ENCODE data around the gene SLC6A7.
"Not testable (repeated sequence)": the region's sequence is repeated elsewhere in the genome, so short reads cannot be mapped to it uniquely, and the experiment has no call there.

SLC6A7 gene

GRCh38 chr5:150211156-150212030 is 21.5 kb downstream of the SLC6A7 start:
- H3K4me3 ChIP-seq (ENCODE audit: low read depth, low read length), result no peak overlapping the region
- DNase-seq (ENCODE audit: low read depth), result no peak

- DNase-seq (ENCODE audit: low read depth), result peak; percentile 76
- no peak overlapping the region for H3K4me3 ChIP-seq (ENCODE audit: low read depth, low read length)
Measured at GRCh38 chr5:150213530-150213929, 23.7 kb downstream of the SLC6A7 start.

- DNase-seq (ENCODE audit: low read depth), result peak; percentile 50
- H3K4me3 ChIP-seq (ENCODE audit: low read depth, low read length), result no peak overlapping the region
Measured at GRCh38 chr5:150214289-150214688, 24.4 kb downstream of the SLC6A7 start.

- H3K4me3 ChIP-seq (ENCODE audit: low read depth, low read length), result no peak overlapping the region
- no peak for DNase-seq (ENCODE audit: low read depth)
Measured at GRCh38 chr5:150215979-150216944, 26.4 kb downstream of the SLC6A7 start.

- DNase-seq (ENCODE audit: low read depth), result no peak
- no peak overlapping the region for H3K4me3 ChIP-seq (ENCODE audit: low read depth, low read length)
Measured at GRCh38 chr5:150217038-150217437, 27.2 kb downstream of the SLC6A7 start.

GRCh38 chr5:150217873-150218692 is 28.2 kb downstream of the SLC6A7 start:
- DNase-seq (ENCODE audit: low read depth), result peak; percentile 43
- no peak overlapping the region for H3K4me3 ChIP-seq (ENCODE audit: low read depth, low read length)

- no peak for DNase-seq (ENCODE audit: low read depth)
- H3K4me3 ChIP-seq (ENCODE audit: low read depth, low read length), result no peak overlapping the region
Measured at GRCh38 chr5:150218693-150219035, 28.8 kb downstream of the SLC6A7 start.

GRCh38 chr5:150219142-150219541 is 29.3 kb downstream of the SLC6A7 start:
- no peak overlapping the region for H3K4me3 ChIP-seq (ENCODE audit: low read depth, low read length)
- no peak for DNase-seq (ENCODE audit: low read depth)

- DNase-seq (ENCODE audit: low read depth), result no peak
Measured at GRCh38 chr5:150219861-150220260, 30.0 kb downstream of the SLC6A7 start.

GRCh38 chr5:150221471-150221870 is 31.6 kb downstream of the SLC6A7 start:
- no peak overlapping the region for H3K4me3 ChIP-seq (ENCODE audit: low read depth, low read length)
- no peak for DNase-seq (ENCODE audit: low read depth)

More at GRCh38 chr5:150219861-150220260, 30.0 kb downstream of the SLC6A7 start:
- no peak overlapping the region for H3K4me3 ChIP-seq (ENCODE audit: low read depth, low read length)

GRCh38 chr5:150222906-150223305 is 33.0 kb downstream of the SLC6A7 start:
- no peak overlapping the region for H3K4me3 ChIP-seq (ENCODE audit: low read depth, low read length)
- DNase-seq (ENCODE audit: low read depth), result no peak

GRCh38 chr5:150223474-150223873 is 33.6 kb downstream of the SLC6A7 start:
- H3K4me3 ChIP-seq (ENCODE audit: low read depth, low read length), result no peak overlapping the region
- DNase-seq (ENCODE audit: low read depth), result no peak

GRCh38 chr5:150224483-150225027 is 34.7 kb downstream of the SLC6A7 start:
- no peak overlapping the region for H3K4me3 ChIP-seq (ENCODE audit: low read depth, low read length)
- no peak for DNase-seq (ENCODE audit: low read depth)

- no peak overlapping the region for H3K4me3 ChIP-seq (ENCODE audit: low read depth, low read length)
- no peak for DNase-seq (ENCODE audit: low read depth)
Measured at GRCh38 chr5:150227036-150227435, 37.2 kb downstream of the SLC6A7 start.

GRCh38 chr5:150227606-150228273 is 37.9 kb downstream of the SLC6A7 start:
- DNase-seq (ENCODE audit: low read depth), result no peak
- H3K4me3 ChIP-seq (ENCODE audit: low read depth, low read length), result no peak overlapping the region

GRCh38 chr5:150229571-150229970 is 39.7 kb downstream of the SLC6A7 start:
- no peak for DNase-seq (ENCODE audit: low read depth)
- no peak overlapping the region for H3K4me3 ChIP-seq (ENCODE audit: low read depth, low read length)

- DNase-seq (ENCODE audit: low read depth), result no peak
- H3K4me3 ChIP-seq (ENCODE audit: low read depth, low read length), result no peak overlapping the region
Measured at GRCh38 chr5:150230842-150231241, 41.0 kb downstream of the SLC6A7 start.

GRCh38 chr5:150233706-150234105 is 43.8 kb downstream of the SLC6A7 start:
- not testable (repeated sequence) for DNase-seq (ENCODE audit: low read depth); H3K4me3 ChIP-seq (ENCODE audit: low read depth, low read length)
